AG20443 (cell line): Measurements from ENCODE around the gene RASGRP4.
"Not testable (repeated sequence)": the region's sequence is repeated elsewhere in the genome, so short reads cannot be mapped to it uniquely, and the experiment has no call there.

Source experiments
- DNase-seq: peaks from one replicate; pipeline ENCODE4 v3.0.0; 2012; ENCODE audit warnings: low spot score, mixed read lengths

RASGRP4 gene

GRCh38 chr19:38425810-38426466, at the start of gene RASGRP4:
RASGRP4 (minus strand) TSS chr19:38426219; CDS start chr19:38426091, 128 bp downstream.
- no peak for DNase-seq

- DNase-seq, result no peak
Measured at GRCh38 chr19:38475176-38475575, 49.2 kb upstream of the RASGRP4 start.

GRCh38 chr19:38473201-38473600, 47.2 kb upstream of the RASGRP4 start:
- DNase-seq, result no peak

- not testable (repeated sequence) for DNase-seq
Measured at GRCh38 chr19:38472725-38473124, 46.7 kb upstream of the RASGRP4 start.

GRCh38 chr19:38470788-38471480, 44.9 kb upstream of the RASGRP4 start:
- no peak for DNase-seq

GRCh38 chr19:38469151-38469550, 43.1 kb upstream of the RASGRP4 start:
- no peak for DNase-seq

GRCh38 chr19:38467541-38468525, 41.8 kb upstream of the RASGRP4 start:
- no peak for DNase-seq

GRCh38 chr19:38466050-38466449, 40.0 kb upstream of the RASGRP4 start:
- DNase-seq, result no peak

- DNase-seq, result no peak
Measured at GRCh38 chr19:38464421-38465082, 38.5 kb upstream of the RASGRP4 start.

- DNase-seq, result no peak
Measured at GRCh38 chr19:38463365-38463764, 37.3 kb upstream of the RASGRP4 start.

- DNase-seq, result no peak
Measured at GRCh38 chr19:38458991-38459390, 33.0 kb upstream of the RASGRP4 start.

GRCh38 chr19:38457690-38458405, 31.8 kb upstream of the RASGRP4 start:
- DNase-seq, result no peak

GRCh38 chr19:38457202-38457601, 31.2 kb upstream of the RASGRP4 start:
- no peak for DNase-seq

- DNase-seq, result no peak
Measured at GRCh38 chr19:38455031-38455430, 29.0 kb upstream of the RASGRP4 start.

- DNase-seq, result no peak
Measured at GRCh38 chr19:38453596-38453995, 27.6 kb upstream of the RASGRP4 start.

- no peak for DNase-seq
Measured at GRCh38 chr19:38452430-38453366, 26.7 kb upstream of the RASGRP4 start.

GRCh38 chr19:38451629-38452028, 25.6 kb upstream of the RASGRP4 start:
- DNase-seq, result no peak

- DNase-seq, result no peak
Measured at GRCh38 chr19:38451036-38451435, 25.0 kb upstream of the RASGRP4 start.

- no peak for DNase-seq
Measured at GRCh38 chr19:38449518-38449917, 23.5 kb upstream of the RASGRP4 start.

- DNase-seq, result no peak
Measured at GRCh38 chr19:38448225-38448624, 22.2 kb upstream of the RASGRP4 start.
